WTC11 (cell line): ENCODE data around the gene RBM20.

Experiments
- HMGA2 ChIP-seq: fragments of 250-450 bp; sonication (Bioruptor Pico); IDR thresholded peaks from 2 replicates; pipeline ENCODE4 v1.4.0; 2021; ENCODE audit warnings: mild to moderate bottlenecking, moderate library complexity
- JUN ChIP-seq: sonication (generic); formaldehyde crosslinking; IDR thresholded peaks from 2 replicates; pipeline ENCODE4 v1.8.0; 2023; ENCODE audit warnings: mild to moderate bottlenecking, missing genetic modification reagents
- TCF7 ChIP-seq: sonication (generic); formaldehyde crosslinking; IDR thresholded peaks from 2 replicates; pipeline ENCODE4 v1.8.0; 2022; ENCODE audit warnings: mild to moderate bottlenecking, low read depth, missing genetic modification reagents, moderate library complexity
- TF ChIP-seq, protein P1 (sequence below): fragments of 200-600 bp; IDR thresholded peaks from 2 replicates; pipeline ENCODE4 v1.8.0; 2022; ENCODE audit warnings: antibody characterized with exemption
- TF ChIP-seq, protein P2 (sequence below): sonication (generic); formaldehyde crosslinking; IDR thresholded peaks from 2 replicates; pipeline ENCODE4 v1.8.0; 2022; ENCODE audit warnings: mild to moderate bottlenecking, missing genetic modification reagents
- TF ChIP-seq, protein P3 (sequence below): sonication (generic); formaldehyde crosslinking; IDR thresholded peaks from 2 replicates; pipeline ENCODE4 v1.8.1; 2023; ENCODE audit warnings: mild to moderate bottlenecking, missing genetic modification reagents, moderate library complexity

DNA sequence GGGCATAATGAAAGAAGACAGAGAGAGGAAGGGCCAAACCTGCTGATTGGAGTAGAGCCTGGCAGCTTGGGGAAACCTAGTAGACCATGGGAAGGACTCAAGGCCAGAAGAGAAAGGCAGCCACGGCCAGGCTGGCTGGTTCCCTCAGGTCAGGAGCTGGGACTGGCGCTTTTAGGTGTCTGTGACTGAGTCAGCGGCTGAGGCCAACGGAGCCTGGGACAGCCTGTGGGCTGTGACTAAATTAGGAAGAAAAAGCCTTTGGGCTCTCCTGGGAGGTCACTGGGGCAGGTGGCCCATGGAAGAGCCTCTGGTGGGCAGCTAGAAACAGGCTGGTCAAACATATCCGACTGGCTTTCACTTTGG lies 118.7 kb downstream of the RBM20 start:
- TF ChIP-seq, protein P1, sequence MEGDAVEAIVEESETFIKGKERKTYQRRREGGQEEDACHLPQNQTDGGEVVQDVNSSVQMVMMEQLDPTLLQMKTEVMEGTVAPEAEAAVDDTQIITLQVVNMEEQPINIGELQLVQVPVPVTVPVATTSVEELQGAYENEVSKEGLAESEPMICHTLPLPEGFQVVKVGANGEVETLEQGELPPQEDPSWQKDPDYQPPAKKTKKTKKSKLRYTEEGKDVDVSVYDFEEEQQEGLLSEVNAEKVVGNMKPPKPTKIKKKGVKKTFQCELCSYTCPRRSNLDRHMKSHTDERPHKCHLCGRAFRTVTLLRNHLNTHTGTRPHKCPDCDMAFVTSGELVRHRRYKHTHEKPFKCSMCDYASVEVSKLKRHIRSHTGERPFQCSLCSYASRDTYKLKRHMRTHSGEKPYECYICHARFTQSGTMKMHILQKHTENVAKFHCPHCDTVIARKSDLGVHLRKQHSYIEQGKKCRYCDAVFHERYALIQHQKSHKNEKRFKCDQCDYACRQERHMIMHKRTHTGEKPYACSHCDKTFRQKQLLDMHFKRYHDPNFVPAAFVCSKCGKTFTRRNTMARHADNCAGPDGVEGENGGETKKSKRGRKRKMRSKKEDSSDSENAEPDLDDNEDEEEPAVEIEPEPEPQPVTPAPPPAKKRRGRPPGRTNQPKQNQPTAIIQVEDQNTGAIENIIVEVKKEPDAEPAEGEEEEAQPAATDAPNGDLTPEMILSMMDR, result no peak
- TF ChIP-seq JUN (CRISPR knock-in tag), result no peak
- TF ChIP-seq, protein P2, sequence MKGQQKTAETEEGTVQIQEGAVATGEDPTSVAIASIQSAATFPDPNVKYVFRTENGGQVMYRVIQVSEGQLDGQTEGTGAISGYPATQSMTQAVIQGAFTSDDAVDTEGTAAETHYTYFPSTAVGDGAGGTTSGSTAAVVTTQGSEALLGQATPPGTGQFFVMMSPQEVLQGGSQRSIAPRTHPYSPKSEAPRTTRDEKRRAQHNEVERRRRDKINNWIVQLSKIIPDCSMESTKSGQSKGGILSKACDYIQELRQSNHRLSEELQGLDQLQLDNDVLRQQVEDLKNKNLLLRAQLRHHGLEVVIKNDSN (CRISPR knock-in tag), result no peak
- TF ChIP-seq TCF7, result no peak
- TF ChIP-seq, protein P3, sequence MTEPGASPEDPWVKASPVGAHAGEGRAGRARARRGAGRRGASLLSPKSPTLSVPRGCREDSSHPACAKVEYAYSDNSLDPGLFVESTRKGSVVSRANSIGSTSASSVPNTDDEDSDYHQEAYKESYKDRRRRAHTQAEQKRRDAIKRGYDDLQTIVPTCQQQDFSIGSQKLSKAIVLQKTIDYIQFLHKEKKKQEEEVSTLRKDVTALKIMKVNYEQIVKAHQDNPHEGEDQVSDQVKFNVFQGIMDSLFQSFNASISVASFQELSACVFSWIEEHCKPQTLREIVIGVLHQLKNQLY (CRISPR knock-in tag), result no peak
- TF ChIP-seq HMGA2 (CRISPR knock-in tag), result no peak
